Esophagus squamous epithelium (tissue), 4 donors: Measurements from ENCODE around the gene SNORC.

Source experiments
- POLR2A ChIP-seq, 4 donors: fragments of 450-650 bp; IDR thresholded peaks; one replicate each; pipeline ENCODE4 v1.6.1; 2017; ENCODE audit warnings: antibody characterized with exemption in 4 of 4, mild to moderate bottlenecking in 4 of 4, moderate library complexity in 3 of 4
- TF ChIP-seq, protein P1 (sequence below), 6 experiments: fragments of 450-650 bp in 4 of 6; fragments of 200-600 bp in 2 of 6; sonication (generic) in 2 of 6; IDR thresholded peaks; one replicate each; pipeline ENCODE4 v1.5.1; 2016 to 2019; ENCODE audit warnings: antibody characterized with exemption in 6 of 6, mild to moderate bottlenecking in 4 of 6, moderate library complexity in 4 of 6

DNA sequence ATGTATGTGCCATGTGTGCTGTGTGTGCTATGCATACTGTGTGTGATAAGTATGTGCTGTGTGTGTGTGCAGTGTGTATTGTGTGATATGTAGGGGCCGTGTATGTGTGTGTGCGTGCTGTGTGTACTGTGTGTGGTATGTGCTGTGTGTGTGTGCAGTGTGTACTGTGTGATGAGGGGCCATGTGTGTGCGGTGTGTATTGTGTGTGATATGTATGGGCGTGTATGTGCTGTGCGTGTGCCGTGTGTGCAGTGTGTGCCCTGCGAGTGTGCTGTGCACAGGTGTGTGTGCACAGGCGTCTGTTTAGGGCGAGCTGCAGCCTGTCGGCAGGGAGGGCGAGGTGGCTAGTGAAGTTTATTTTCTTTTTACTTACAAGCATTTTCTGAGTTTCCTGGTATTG is 16.1 kb downstream of the SNORC start:
- TF ChIP-seq, protein P1, sequence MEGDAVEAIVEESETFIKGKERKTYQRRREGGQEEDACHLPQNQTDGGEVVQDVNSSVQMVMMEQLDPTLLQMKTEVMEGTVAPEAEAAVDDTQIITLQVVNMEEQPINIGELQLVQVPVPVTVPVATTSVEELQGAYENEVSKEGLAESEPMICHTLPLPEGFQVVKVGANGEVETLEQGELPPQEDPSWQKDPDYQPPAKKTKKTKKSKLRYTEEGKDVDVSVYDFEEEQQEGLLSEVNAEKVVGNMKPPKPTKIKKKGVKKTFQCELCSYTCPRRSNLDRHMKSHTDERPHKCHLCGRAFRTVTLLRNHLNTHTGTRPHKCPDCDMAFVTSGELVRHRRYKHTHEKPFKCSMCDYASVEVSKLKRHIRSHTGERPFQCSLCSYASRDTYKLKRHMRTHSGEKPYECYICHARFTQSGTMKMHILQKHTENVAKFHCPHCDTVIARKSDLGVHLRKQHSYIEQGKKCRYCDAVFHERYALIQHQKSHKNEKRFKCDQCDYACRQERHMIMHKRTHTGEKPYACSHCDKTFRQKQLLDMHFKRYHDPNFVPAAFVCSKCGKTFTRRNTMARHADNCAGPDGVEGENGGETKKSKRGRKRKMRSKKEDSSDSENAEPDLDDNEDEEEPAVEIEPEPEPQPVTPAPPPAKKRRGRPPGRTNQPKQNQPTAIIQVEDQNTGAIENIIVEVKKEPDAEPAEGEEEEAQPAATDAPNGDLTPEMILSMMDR (IDR thresholded peaks at IDR 0.05): no peak
- TF ChIP-seq POLR2A (IDR thresholded peaks at IDR 0.05): no peak
